ENCODE results near the gene TNRC6B.

DNA sequence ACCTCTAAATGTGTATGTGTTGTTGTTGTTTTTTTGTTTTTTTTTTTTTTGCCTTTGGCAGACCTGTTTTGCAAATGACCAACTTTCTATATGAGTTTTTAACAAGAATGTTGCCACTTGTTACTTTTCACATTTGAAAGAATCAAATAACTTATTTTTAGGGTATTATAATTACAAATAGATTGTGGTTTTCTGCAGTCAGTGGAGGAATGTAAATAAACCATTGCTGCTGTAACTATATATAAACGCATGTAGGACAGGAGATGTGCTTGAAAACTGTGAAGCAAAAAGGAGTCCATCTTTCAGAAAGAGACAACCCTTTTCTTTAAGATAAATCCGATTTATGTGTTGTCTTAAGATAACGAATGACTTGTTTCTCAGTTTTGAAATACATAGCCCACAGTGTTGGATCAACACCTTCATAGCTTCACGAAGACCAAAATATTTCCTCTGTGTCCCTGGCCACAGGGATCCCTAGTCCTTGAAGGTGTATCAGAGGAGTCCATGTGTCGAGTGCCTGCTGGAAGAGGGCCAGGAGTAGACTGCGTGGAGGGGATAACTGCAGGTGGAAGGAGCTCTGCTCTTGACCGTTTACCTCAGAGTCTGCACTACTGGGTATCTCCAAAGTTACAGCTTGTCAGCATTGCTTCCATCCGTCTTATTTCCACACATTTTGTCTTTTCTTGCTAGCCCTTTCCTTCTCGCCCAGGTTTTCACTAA lies 24.7 kb downstream of the TNRC6B start:
- TF ChIP-seq EZH2 (IDR thresholded peaks at IDR 0.05; ENCODE audit: low read length), result no peak
- TF ChIP-seq, protein P1, sequence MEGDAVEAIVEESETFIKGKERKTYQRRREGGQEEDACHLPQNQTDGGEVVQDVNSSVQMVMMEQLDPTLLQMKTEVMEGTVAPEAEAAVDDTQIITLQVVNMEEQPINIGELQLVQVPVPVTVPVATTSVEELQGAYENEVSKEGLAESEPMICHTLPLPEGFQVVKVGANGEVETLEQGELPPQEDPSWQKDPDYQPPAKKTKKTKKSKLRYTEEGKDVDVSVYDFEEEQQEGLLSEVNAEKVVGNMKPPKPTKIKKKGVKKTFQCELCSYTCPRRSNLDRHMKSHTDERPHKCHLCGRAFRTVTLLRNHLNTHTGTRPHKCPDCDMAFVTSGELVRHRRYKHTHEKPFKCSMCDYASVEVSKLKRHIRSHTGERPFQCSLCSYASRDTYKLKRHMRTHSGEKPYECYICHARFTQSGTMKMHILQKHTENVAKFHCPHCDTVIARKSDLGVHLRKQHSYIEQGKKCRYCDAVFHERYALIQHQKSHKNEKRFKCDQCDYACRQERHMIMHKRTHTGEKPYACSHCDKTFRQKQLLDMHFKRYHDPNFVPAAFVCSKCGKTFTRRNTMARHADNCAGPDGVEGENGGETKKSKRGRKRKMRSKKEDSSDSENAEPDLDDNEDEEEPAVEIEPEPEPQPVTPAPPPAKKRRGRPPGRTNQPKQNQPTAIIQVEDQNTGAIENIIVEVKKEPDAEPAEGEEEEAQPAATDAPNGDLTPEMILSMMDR (optimal IDR thresholded peaks at IDR 0.05 in 1 of 3, IDR thresholded peaks at IDR 0.05 in 1 of 3, conservative IDR thresholded peaks at IDR 0.05 in 1 of 3; ENCODE audit: extremely low read depth in 1 of 3, insufficient read depth in 2 of 3, low read length in 3 of 3), result no peak

All from keratinocyte (primary cell).